AG04450 (cell line): ENCODE data around the gene FAF1. TPM values are rescaled to one million over a fixed set of nuclear protein-coding genes. Genes with fewer than 3 reads are reported as not detected.

ENCODE experiments used
- CTCF ChIA-PET: fragments of 300-600, 350-600 bp; formaldehyde crosslinking; extraction: SDS; loops from one replicate; lab custom pipeline; 2022; ENCODE audit warnings: antibody characterized with exemption, inconsistent platforms; lab: Charles Lee
- POLR2A ChIA-PET: fragments of 350-600 bp; formaldehyde crosslinking; extraction: SDS; loops from one replicate; lab custom pipeline; 2021; ENCODE audit warnings: antibody characterized with exemption, inconsistent platforms; lab: Yijun Ruan, JAX
- DNase-seq: peaks from one replicate; pipeline ENCODE4 v3.0.0-alpha.2; 2011; ENCODE audit warnings: low read depth, low spot score
- H3K27ac ChIP-seq: one replicate; pipeline ENCODE4 v1.5.1; 2012; ENCODE audit warnings: low read depth, low read length, control low read depth
- H3K27me3 ChIP-seq: one replicate; pipeline ENCODE4 v1.6.0; 2012; ENCODE audit warnings: low read length; ENCODE audit not compliant: control insufficient read depth, insufficient read depth
- H3K4me3 ChIP-seq: 2 replicates; pipeline ENCODE4 v1.5.1; 2011; ENCODE audit warnings: mild to moderate bottlenecking, low read depth, low read length, control low read depth
- H3K9me3 ChIP-seq: 2 replicates; pipeline ENCODE4 v1.5.1; 2012; ENCODE audit warnings: low read length; ENCODE audit not compliant: control insufficient read depth, insufficient read depth
- CTCF ChIP-seq: IDR thresholded peaks from 2 replicates; pipeline ENCODE4 v1.5.1; 2011; ENCODE audit warnings: low read depth, low read length, control low read depth, inconsistent platforms
- polyA plus RNA-seq: library from polyadenylated mRNA; depleted of rRNA; stranded (reverse); fragments of >200 nt; gene quantifications from 2 replicates; pipeline ENCODE4 v1.2.3, GENCODE V29; 2011

FAF1 gene
- polyA plus RNA-seq, 1 experiment = 37.9 TPM

- Histone ChIP-seq H3K27me3 (peaks cover 95% of the 10 kb centered on the region), H3K9me3 (peaks cover 21% of the 10 kb centered on the region; the same call in 1 of the 2 replicates), H3K4me3 (no peak overlapping the region), H3K27ac (no peak overlapping the region)
- TF ChIP-seq CTCF = 0 out of 2 replicates have a peak, but pooled peaks have one; percentile 1
- no peak for DNase-seq
- ChIA-PET POLR2A (interaction anchor here (0.6 kb wide), 1 partner anchor 169 kb away, joined by 4 read pairs; no protein-coding TSS in a partner anchor), CTCF (no interaction called here)
Observed at GRCh38 chr1:50425376-50426107, 534.5 kb downstream of the FAF1 start.

- H3K27ac ChIP-seq = no peak overlapping the region
- DNase-seq = no peak
- no peak overlapping the region for H3K4me3 ChIP-seq
- ChIA-PET CTCF (no interaction called here), POLR2A (interaction anchor here (0.6 kb wide), 2 partner anchors 169 to 1930 kb away, joined by 4 to 5 read pairs; no protein-coding TSS in a partner anchor)
- H3K27me3 ChIP-seq = peaks cover 95% of the 10 kb centered on the region
- no peak for TF ChIP-seq CTCF
- peaks cover 21% of the 10 kb centered on the region; the same call in 1 of the 2 replicates for H3K9me3 ChIP-seq
Observed at GRCh38 chr1:50424884-50425375, 535.1 kb downstream of the FAF1 start.

- ChIA-PET CTCF (no interaction called here), POLR2A (interaction anchor here (0.6 kb wide), 1 partner anchor 1930 kb away, joined by 5 read pairs; no protein-coding TSS in a partner anchor)
- Histone ChIP-seq H3K4me3 (peak overlapping the region; percentile 29), H3K27ac (no peak overlapping the region), H3K9me3 (peaks cover 21% of the 10 kb centered on the region; the same call in 1 of the 2 replicates), H3K27me3 (peaks cover 96% of the 10 kb centered on the region)
- no peak for TF ChIP-seq CTCF
- no peak for DNase-seq
Observed at GRCh38 chr1:50424045-50424883, 535.8 kb downstream of the FAF1 start.

- ChIA-PET CTCF (no interaction called here), POLR2A (no interaction called here)
- Histone ChIP-seq H3K27ac (no peak overlapping the region), H3K4me3 (peak overlapping the region; percentile 7; the same call in 1 of the 2 replicates), H3K27me3 (peaks cover 92% of the 10 kb centered on the region), H3K9me3 (peaks cover 21% of the 10 kb centered on the region; the same call in 1 of the 2 replicates)
- no peak for TF ChIP-seq CTCF
- DNase-seq = no peak
Observed at GRCh38 chr1:50423670-50424000, 536.4 kb downstream of the FAF1 start.
